WTC11 (cell line): ENCODE data around the gene GMPR. TPM values are rescaled to one million over a fixed set of nuclear protein-coding genes. Genes with fewer than 3 reads are reported as not detected.

Source experiments
- ATAC-seq: fragments of 200-7000 bp; cut with Tn5 transposase; 2 replicates; pipeline ENCODE4 v1.10.0; 2021; ENCODE audit warnings: mild to moderate bottlenecking, moderate library complexity
- CTCF ChIA-PET: fragments of 300-600 bp; sonication (Branson Sonifier 250); formaldehyde crosslinking; loops from one replicate; lab custom pipeline; 2021; ENCODE audit warnings: antibody characterized with exemption; lab: Charles Lee
- POLR2A ChIA-PET: fragments of 350-600 bp; sonication (Branson Sonifier 250); formaldehyde crosslinking; loops from one replicate; lab custom pipeline; 2021; ENCODE audit warnings: antibody characterized with exemption; lab: Charles Lee
- DNase-seq: peaks from one replicate; pipeline ENCODE4 v3.0.0; 2021; ENCODE audit warnings: low spot score
- H3K27ac Mint-ChIP-seq: 2 replicates; pipeline ENCODE4 v1.8.0; 2021; ENCODE audit warnings: mixed read lengths
- H3K27me3 Mint-ChIP-seq: 2 replicates; pipeline ENCODE4 v1.8.0; 2021; ENCODE audit warnings: low read depth, mild to moderate bottlenecking, moderate library complexity, mixed read lengths
- H3K36me3 Mint-ChIP-seq: 2 replicates; pipeline ENCODE4 v1.8.0; 2021; ENCODE audit warnings: mixed read lengths
- H3K4me1 Mint-ChIP-seq: 2 replicates; pipeline ENCODE4 v1.8.0; 2022; ENCODE audit warnings: mixed read lengths
- H3K4me3 Mint-ChIP-seq: 2 replicates; pipeline ENCODE4 v1.8.0; 2021; ENCODE audit warnings: mild to moderate bottlenecking, moderate library complexity, mixed read lengths
- H3K9me3 Mint-ChIP-seq: 2 replicates; pipeline ENCODE4 v1.8.0; 2021; ENCODE audit warnings: mixed read lengths
- CTCF ChIP-seq: fragments of 200-600 bp; IDR thresholded peaks from 2 replicates; pipeline ENCODE4 v1.8.0; 2022; ENCODE audit warnings: antibody characterized with exemption
- JAZF1 ChIP-seq: fragments of 250-450 bp; sonication (Bioruptor Pico); IDR thresholded peaks from 2 replicates; pipeline ENCODE4 v1.9.0; 2021; ENCODE audit warnings: moderate library complexity, mild to moderate bottlenecking, inconsistent platforms
- NR1H2 ChIP-seq: sonication (generic); formaldehyde crosslinking; IDR thresholded peaks from 2 replicates; pipeline ENCODE4 v1.9.0; 2021; ENCODE audit warnings: mild to moderate bottlenecking, moderate library complexity, missing genetic modification reagents
- PRDM15 ChIP-seq: sonication (generic); formaldehyde crosslinking; IDR thresholded peaks from 2 replicates; pipeline ENCODE4 v1.8.0; 2022; ENCODE audit warnings: missing genetic modification reagents
- SMAD4 ChIP-seq: sonication (generic); formaldehyde crosslinking; IDR thresholded peaks from 2 replicates; pipeline ENCODE4 v1.8.0; 2022; ENCODE audit warnings: mild to moderate bottlenecking, missing genetic modification reagents
- USF2 ChIP-seq: sonication (generic); formaldehyde crosslinking; IDR thresholded peaks from 2 replicates; pipeline ENCODE4 v1.8.1; 2023; ENCODE audit warnings: mild to moderate bottlenecking, missing genetic modification reagents, moderate library complexity
- ZNF121 ChIP-seq: sonication (generic); formaldehyde crosslinking; IDR thresholded peaks from 2 replicates; pipeline ENCODE4 v1.8.0; 2023; ENCODE audit warnings: missing genetic modification reagents
- ZNF232 ChIP-seq: sonication (generic); formaldehyde crosslinking; IDR thresholded peaks from 2 replicates; pipeline ENCODE4 v1.8.0; 2022; ENCODE audit warnings: mild to moderate bottlenecking, missing genetic modification reagents
- ZNF281 ChIP-seq: sonication (generic); formaldehyde crosslinking; IDR thresholded peaks from 2 replicates; pipeline ENCODE4 v1.8.0; 2023; ENCODE audit warnings: mild to moderate bottlenecking, missing genetic modification reagents
- ZNF317 ChIP-seq: sonication (generic); formaldehyde crosslinking; IDR thresholded peaks from 2 replicates; pipeline ENCODE4 v1.8.1; 2023; ENCODE audit warnings: low read depth, mild to moderate bottlenecking, moderate library complexity, missing genetic modification reagents, borderline replicate concordance
- ZNF396 ChIP-seq: fragments of 250-450 bp; sonication (Bioruptor Pico); IDR thresholded peaks from 2 replicates; pipeline ENCODE4 v1.8.0; 2021; ENCODE audit warnings: mild to moderate bottlenecking, moderate library complexity, borderline replicate concordance
- total RNA-seq: library from RNA; stranded (reverse); gene quantifications from 3 replicates; pipeline ENCODE4 v1.2.3, GENCODE V29; 2021

The GMPR gene
- total RNA-seq, 1 experiment from 2014 or later = 2.4 TPM

GRCh38 chr6:16227605-16228004 lies 10.8 kb upstream of the GMPR start (continued):
- TF ChIP-seq PRDM15 (CRISPR knock-in tag) (no peak), ZNF281 (CRISPR knock-in tag) (no peak), SMAD4 (CRISPR knock-in tag) (no peak)

GRCh38 chr6:16228043-16228442 lies 10.3 kb upstream of the GMPR start:
- no peak overlapping the region for H3K27ac Mint-ChIP-seq
- no peak for TF ChIP-seq ZNF396 (CRISPR knock-in tag)
- H3K9me3 Mint-ChIP-seq = peaks cover 11% of the 10 kb centered on the region; the same call in 1 of the 2 replicates
- peaks cover 5% of the 10 kb centered on the region for H3K4me1 Mint-ChIP-seq
- H3K27me3 Mint-ChIP-seq = no peaks in the 10 kb centered on the region; the same call in 1 of the 2 replicates
- ChIA-PET CTCF (no interaction called here), POLR2A (interaction anchor here (0.6 kb wide), 1 partner anchor 523 kb away, joined by 3 read pairs; no protein-coding TSS in a partner anchor)
- no peak overlapping the region for H3K4me3 Mint-ChIP-seq
- no peaks in the 10 kb centered on the region for H3K36me3 Mint-ChIP-seq
- ATAC-seq = no peak
- DNase-seq = no peak

GRCh38 chr6:16228709-16229665 lies 9.4 kb upstream of the GMPR start:
- H3K27ac Mint-ChIP-seq = no peak overlapping the region
- TF ChIP-seq NR1H2 = no peak
- no peak overlapping the region for H3K4me3 Mint-ChIP-seq
- POLR2A ChIA-PET = interaction anchor here (0.6 kb wide), 1 partner anchor 524 kb away, joined by 3 read pairs; no protein-coding TSS in a partner anchor
- peaks cover 11% of the 10 kb centered on the region; the same call in 1 of the 2 replicates for H3K9me3 Mint-ChIP-seq
- H3K27me3 Mint-ChIP-seq = no peaks in the 10 kb centered on the region
- ATAC-seq (peak; percentile 48; the same call in 1 of the 2 replicates), DNase-seq (no peak)
- CTCF ChIA-PET = interaction anchor here (1.2 to 2.6 kb wide), 3 partner anchors 10 to 418 kb away, joined by 3 to 16 read pairs (median 12); partner anchors contain the start of gene GMPR
- no peaks in the 10 kb centered on the region for H3K36me3 Mint-ChIP-seq
- peaks cover 2% of the 10 kb centered on the region; the same call in 1 of the 2 replicates for H3K4me1 Mint-ChIP-seq

GRCh38 chr6:16229700-16230099 lies 8.7 kb upstream of the GMPR start:
- no peaks in the 10 kb centered on the region for H3K36me3 Mint-ChIP-seq
- H3K4me3 Mint-ChIP-seq = no peak overlapping the region
- CTCF ChIA-PET = interaction anchor here (1.1 to 2.6 kb wide), 5 partner anchors 9 to 419 kb away, joined by 3 to 16 read pairs (median 5); partner anchors contain the start of gene GMPR
- no peak overlapping the region for H3K27ac Mint-ChIP-seq
- POLR2A ChIA-PET = no interaction called here
- H3K9me3 Mint-ChIP-seq = peaks cover 11% of the 10 kb centered on the region; the same call in 1 of the 2 replicates
- no peaks in the 10 kb centered on the region for H3K27me3 Mint-ChIP-seq
- DNase-seq = no peak
- TF ChIP-seq ZNF232 (CRISPR knock-in tag) (peak; percentile 21; the same call in 1 of the 2 replicates), SMAD4 (CRISPR knock-in tag) (no peak)
- ATAC-seq = peak; percentile 41; the same call in 1 of the 2 replicates
- 0 out of 2 replicates have a peak, but pooled peaks cover 2% of the 10 kb centered on the region for H3K4me1 Mint-ChIP-seq

GRCh38 chr6:16230953-16231352 lies 7.4 kb upstream of the GMPR start:
- Mint-ChIP-seq H3K36me3 (no peaks in the 10 kb centered on the region), H3K27me3 (peaks cover 3% of the 10 kb centered on the region), H3K9me3 (peaks cover 5% of the 10 kb centered on the region; the same call in 1 of the 2 replicates), H3K27ac (no peak overlapping the region), H3K4me3 (no peak overlapping the region), H3K4me1 (peaks cover 4% of the 10 kb centered on the region; the same call in 1 of the 2 replicates)
- ATAC-seq = no peak
- ChIA-PET CTCF (interaction anchor here (0.6 to 2.6 kb wide), 9 partner anchors 8 to 62 kb away, joined by 3 to 12 read pairs (median 3); no protein-coding TSS in a partner anchor), POLR2A (no interaction called here)
- DNase-seq = no peak
- TF ChIP-seq CTCF (no peak), JAZF1 (CRISPR knock-in tag) (no peak), ZNF396 (CRISPR knock-in tag) (no peak), ZNF121 (CRISPR knock-in tag) (no peak), USF2 (CRISPR knock-in tag) (no peak), ZNF317 (CRISPR knock-in tag) (no peak)
